OCI-LY3 (cell line): ENCODE results near the gene KAT6B.

Experiments
- H2AFZ ChIP-seq: fragments of 200-600, 300-600 bp; shearing (Covaris generic); 2 replicates; pipeline ENCODE4 v1.6.0; 2014; ENCODE audit warnings: antibody characterized with exemption, low read depth, low read length
- H3K27ac ChIP-seq: fragments of 200-600, 300-600 bp; sonication (generic); 2 replicates; pipeline ENCODE4 v1.5.1; 2014; ENCODE audit warnings: mild to moderate bottlenecking, low read length, moderate library complexity, mixed read lengths
- H3K27me3 ChIP-seq: fragments of 200-600, 300-600 bp; sonication (generic); 2 replicates; pipeline ENCODE4 v1.6.1; 2014; ENCODE audit warnings: low read depth, low read length, mixed read lengths
- H3K36me3 ChIP-seq: fragments of 200-600, 300-600 bp; sonication (generic); replicated peaks from 2 replicates; pipeline ENCODE3; 2014; ENCODE audit warnings: low read depth, low read length, mixed read lengths
- H3K4me1 ChIP-seq: fragments of 300-600, 200-600 bp; sonication (generic); 2 replicates; pipeline ENCODE4 v1.6.1; 2014; ENCODE audit warnings: low read length, mixed read lengths
- H3K4me2 ChIP-seq: fragments of 200-600, 300-600 bp; sonication (generic); 2 replicates; pipeline ENCODE4 v1.6.1; 2014; ENCODE audit warnings: low read length, mixed read lengths
- H3K4me3 ChIP-seq: fragments of 300-600, 200-600 bp; sonication (generic); 2 replicates; pipeline ENCODE4 v1.5.1; 2014; ENCODE audit warnings: antibody characterized with exemption, mild to moderate bottlenecking, low read length, moderate library complexity
- H3K79me2 ChIP-seq: fragments of 300-600, 200-600 bp; shearing (Covaris generic); 2 replicates; pipeline ENCODE4 v1.6.1; 2014; ENCODE audit warnings: mild to moderate bottlenecking, low read length, mixed read lengths
- H3K9ac ChIP-seq: fragments of 300-600, 200-600 bp; shearing (Covaris generic); 2 replicates; pipeline ENCODE4 v1.6.0; 2014; ENCODE audit warnings: mild to moderate bottlenecking, low read length, moderate library complexity
- H3K9me3 ChIP-seq: fragments of 200-600, 300-600 bp; shearing (Covaris generic); 2 replicates; pipeline ENCODE4 v1.6.1; 2014; ENCODE audit warnings: low read length, mixed read lengths; ENCODE audit not compliant: insufficient read depth
- H4K20me1 ChIP-seq: fragments of 200-600, 300-600 bp; sonication (generic); 2 replicates; pipeline ENCODE4 v1.6.1; 2016; ENCODE audit warnings: low read length, mixed read lengths; ENCODE audit not compliant: insufficient read depth
- CTCF ChIP-seq: fragments of 200-600, 300-600 bp; sonication (generic); IDR thresholded peaks from 2 replicates; pipeline ENCODE4 v1.5.1; 2014; ENCODE audit warnings: antibody characterized with exemption, low read length, low read depth
- EZH2phosphoT487 ChIP-seq: fragments of 200-600 bp; shearing (Covaris generic); IDR thresholded peaks from 2 replicates; pipeline ENCODE4 v1.6.1; 2018; ENCODE audit warnings: antibody characterized with exemption, mixed run types, low read depth

The KAT6B gene

GRCh38 chr10:74887614-74888284 lies 61.3 kb downstream of the KAT6B start:
- Histone ChIP-seq H3K79me2 (no peaks in the 10 kb centered on the region), H3K4me3 (no peak overlapping the region), H3K27ac (no peak overlapping the region), H3K36me3 (no peaks in the 10 kb centered on the region), H3K4me2 (no peak overlapping the region), H3K9ac (no peak overlapping the region), H2AFZ (no peak overlapping the region), H3K4me1 (no peaks in the 10 kb centered on the region), H4K20me1 (no peaks in the 10 kb centered on the region), H3K9me3 (no peaks in the 10 kb centered on the region), H3K27me3 (no peaks in the 10 kb centered on the region)
- TF ChIP-seq CTCF (no peak), EZH2phosphoT487 (no peak)

- no peak overlapping the region for H2AFZ ChIP-seq
- H3K9me3 ChIP-seq: no peaks in the 10 kb centered on the region
- H3K4me2 ChIP-seq: no peak overlapping the region
- no peak overlapping the region for H3K9ac ChIP-seq
- no peak overlapping the region for H3K4me3 ChIP-seq
- no peaks in the 10 kb centered on the region for H3K79me2 ChIP-seq
- peak; percentile 44 for TF ChIP-seq CTCF
- no peak for TF ChIP-seq EZH2phosphoT487
- H4K20me1 ChIP-seq: no peaks in the 10 kb centered on the region
- no peak overlapping the region for H3K27ac ChIP-seq
- no peaks in the 10 kb centered on the region for H3K27me3 ChIP-seq
- H3K4me1 ChIP-seq: no peaks in the 10 kb centered on the region
- H3K36me3 ChIP-seq: no peaks in the 10 kb centered on the region
These were observed 62.7 kb downstream of the KAT6B start for GRCh38 chr10:74888962-74889661.

- Histone ChIP-seq H3K9ac (no peak overlapping the region), H3K36me3 (no peaks in the 10 kb centered on the region), H4K20me1 (no peaks in the 10 kb centered on the region), H3K27me3 (no peaks in the 10 kb centered on the region), H3K4me2 (no peak overlapping the region), H2AFZ (no peak overlapping the region), H3K9me3 (no peaks in the 10 kb centered on the region), H3K27ac (no peak overlapping the region), H3K4me1 (no peaks in the 10 kb centered on the region), H3K79me2 (no peaks in the 10 kb centered on the region), H3K4me3 (no peak overlapping the region)
- TF ChIP-seq CTCF: no peak
- no peak for TF ChIP-seq EZH2phosphoT487
These were observed 63.2 kb downstream of the KAT6B start for GRCh38 chr10:74889662-74889998.

- no peak overlapping the region for H3K9ac ChIP-seq
- TF ChIP-seq EZH2phosphoT487 (no peak), CTCF (no peak)
- no peak overlapping the region for H3K27ac ChIP-seq
- no peak overlapping the region for H2AFZ ChIP-seq
- no peaks in the 10 kb centered on the region for H4K20me1 ChIP-seq
- H3K9me3 ChIP-seq: no peaks in the 10 kb centered on the region
- H3K4me1 ChIP-seq: no peaks in the 10 kb centered on the region
- no peaks in the 10 kb centered on the region for H3K27me3 ChIP-seq
- H3K79me2 ChIP-seq: no peaks in the 10 kb centered on the region
- no peak overlapping the region for H3K4me2 ChIP-seq
- H3K4me3 ChIP-seq: no peak overlapping the region
- H3K36me3 ChIP-seq: no peaks in the 10 kb centered on the region
These were observed 64.1 kb downstream of the KAT6B start for GRCh38 chr10:74890460-74890859.
